Gastrocnemius medialis (tissue), 4 donors: Measurements from ENCODE around the gene ASTN1. TPM values are rescaled to one million over a fixed set of nuclear protein-coding genes. Genes with fewer than 3 reads are reported as not detected.

ENCODE experiments used
- ATAC-seq, 2 donors: fragments of 150-250 bp; one replicate each; pipeline ENCODE4 v1.9.1; 2016
- DNase-seq, 2 donors: peaks; one replicate each; pipeline ENCODE4 v3.0.0-alpha.2; 2019
- H3K27ac ChIP-seq, 4 donors: fragments of 200-600 bp; sonication (generic); 1 replicate in 1 of 4; 2 replicates in 3 of 4; pipeline ENCODE4 v1.5.1; 2016 to 2018; ENCODE audit warnings: mild to moderate bottlenecking in 2 of 4, moderate library complexity in 1 of 4
- H3K27me3 ChIP-seq, 3 donors: fragments of 200-600 bp; sonication (generic) in 2 of 3; 1 replicate in 1 of 3; 2 replicates in 2 of 3; pipeline versions ENCODE4 v1.5.1 to v1.6.0; 2016 to 2019; ENCODE audit warnings: mild to moderate bottlenecking in 1 of 3, moderate library complexity in 1 of 3
- H3K36me3 ChIP-seq, 2 donors: fragments of 200-600 bp; sonication (generic) in 1 of 2; one replicate each; pipeline ENCODE4 v1.5.1; 2017 to 2018
- H3K4me1 ChIP-seq, 2 donors: fragments of 200-600 bp; sonication (generic) in 1 of 2; one replicate each; pipeline ENCODE4 v1.5.1; 2016 to 2017; ENCODE audit warnings: mild to moderate bottlenecking in 2 of 2
- H3K4me3 ChIP-seq, 4 donors: fragments of 200-600 bp; sonication (generic) in 3 of 4; 1 replicate in 1 of 4; 2 replicates in 3 of 4; pipeline ENCODE4 v1.5.1; 2016 to 2019; ENCODE audit warnings: mild to moderate bottlenecking in 2 of 4
- H3K9me3 ChIP-seq, 3 donors: fragments of 200-600 bp; sonication (generic) in 2 of 3; 1 replicate in 1 of 3; 2 replicates in 2 of 3; pipeline ENCODE4 v1.5.1; 2016 to 2019
- POLR2A ChIP-seq, 2 donors: fragments of 450-650 bp; IDR thresholded peaks; one replicate each; pipeline ENCODE4 v1.6.1; 2017; ENCODE audit warnings: antibody characterized with exemption in 2 of 2, mild to moderate bottlenecking in 2 of 2, moderate library complexity in 2 of 2
- in situ Hi-C, 4 donors: fragments of 200-750 bp; cut with MboI; loops; one replicate each; pipeline versions ENCODE4 v1.15.0 to v1.8.0; 2017; ENCODE audit warnings: low sequenced_read_pairs in 4 of 4
- intact Hi-C: fragments of 100-400 bp; cut with DNase I; formaldehyde crosslinking; loops from one replicate; pipeline ENCODE4 v1.15.1; 2023; ENCODE audit warnings: low total_unique reads
- total RNA-seq, 4 donors: library from RNA; depleted of rRNA; stranded (reverse); fragments of >200 nt; gene quantifications; one replicate each; pipeline versions ENCODE4 v1.1.0 to v1.2.3, GENCODE V29; 2016
- TF ChIP-seq, protein P1 (sequence below), 5 experiments: fragments of 450-650 bp in 3 of 5; fragments of 200-600 bp in 2 of 5; sonication (generic) in 2 of 5; IDR thresholded peaks in 4 of 5; conservative IDR thresholded peaks in 1 of 5; 1 replicate in 4 of 5; 2 replicates in 1 of 5; pipeline ENCODE4 v1.5.1; 2016 to 2019; ENCODE audit warnings: antibody characterized with exemption in 5 of 5, mild to moderate bottlenecking in 3 of 5, moderate library complexity in 3 of 5

ASTN1 gene
- total RNA-seq, 4 donors from 2014 or later, result 0.09 to 0.10 TPM; not detected in 2

DNA sequence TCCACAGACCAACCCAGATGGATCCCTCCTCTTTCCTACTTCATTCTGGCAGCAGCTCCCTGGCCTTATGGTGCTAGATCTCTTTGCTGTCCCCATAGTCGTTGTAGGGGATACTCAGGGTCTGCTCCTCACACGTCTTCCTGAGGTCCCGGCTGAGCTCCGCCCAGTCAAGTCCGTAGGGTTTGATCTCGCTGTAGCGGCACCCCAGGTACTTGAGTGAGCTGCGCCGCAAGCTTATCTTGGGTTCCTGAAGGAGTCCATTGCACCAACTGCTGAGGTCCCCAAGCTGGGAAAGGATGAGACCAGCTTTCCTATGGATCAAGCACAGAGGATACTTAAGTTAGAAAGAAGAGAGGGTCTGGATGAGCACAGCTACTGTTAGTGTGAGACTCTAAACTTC lies 300.3 kb downstream of the ASTN1 start:
- Histone ChIP-seq H3K36me3 (no peaks in the 10 kb centered on the region), H3K27me3 (peaks cover 0 to 3% (median 0%) of the 10 kb centered on the region in 3 donors), H3K9me3 (no peaks in the 10 kb centered on the region), H3K4me3 (no peak overlapping the region), H3K27ac (no peak overlapping the region), H3K4me1 (no peaks in the 10 kb centered on the region)
- intact Hi-C loops (no loop called here), in situ Hi-C loops (loop anchor here in 2 of 4 donors (25.0 kb wide), 1 partner anchor 477 kb away; no protein-coding TSS in a partner anchor)
- DNase-seq (no peak), ATAC-seq (no peak)
- TF ChIP-seq POLR2A (IDR thresholded peaks at IDR 0.05), result no peak
- TF ChIP-seq, protein P1, sequence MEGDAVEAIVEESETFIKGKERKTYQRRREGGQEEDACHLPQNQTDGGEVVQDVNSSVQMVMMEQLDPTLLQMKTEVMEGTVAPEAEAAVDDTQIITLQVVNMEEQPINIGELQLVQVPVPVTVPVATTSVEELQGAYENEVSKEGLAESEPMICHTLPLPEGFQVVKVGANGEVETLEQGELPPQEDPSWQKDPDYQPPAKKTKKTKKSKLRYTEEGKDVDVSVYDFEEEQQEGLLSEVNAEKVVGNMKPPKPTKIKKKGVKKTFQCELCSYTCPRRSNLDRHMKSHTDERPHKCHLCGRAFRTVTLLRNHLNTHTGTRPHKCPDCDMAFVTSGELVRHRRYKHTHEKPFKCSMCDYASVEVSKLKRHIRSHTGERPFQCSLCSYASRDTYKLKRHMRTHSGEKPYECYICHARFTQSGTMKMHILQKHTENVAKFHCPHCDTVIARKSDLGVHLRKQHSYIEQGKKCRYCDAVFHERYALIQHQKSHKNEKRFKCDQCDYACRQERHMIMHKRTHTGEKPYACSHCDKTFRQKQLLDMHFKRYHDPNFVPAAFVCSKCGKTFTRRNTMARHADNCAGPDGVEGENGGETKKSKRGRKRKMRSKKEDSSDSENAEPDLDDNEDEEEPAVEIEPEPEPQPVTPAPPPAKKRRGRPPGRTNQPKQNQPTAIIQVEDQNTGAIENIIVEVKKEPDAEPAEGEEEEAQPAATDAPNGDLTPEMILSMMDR (IDR thresholded peaks at IDR 0.05 in 4 of 5, conservative IDR thresholded peaks at IDR 0.05 in 1 of 5), result no peak

DNA sequence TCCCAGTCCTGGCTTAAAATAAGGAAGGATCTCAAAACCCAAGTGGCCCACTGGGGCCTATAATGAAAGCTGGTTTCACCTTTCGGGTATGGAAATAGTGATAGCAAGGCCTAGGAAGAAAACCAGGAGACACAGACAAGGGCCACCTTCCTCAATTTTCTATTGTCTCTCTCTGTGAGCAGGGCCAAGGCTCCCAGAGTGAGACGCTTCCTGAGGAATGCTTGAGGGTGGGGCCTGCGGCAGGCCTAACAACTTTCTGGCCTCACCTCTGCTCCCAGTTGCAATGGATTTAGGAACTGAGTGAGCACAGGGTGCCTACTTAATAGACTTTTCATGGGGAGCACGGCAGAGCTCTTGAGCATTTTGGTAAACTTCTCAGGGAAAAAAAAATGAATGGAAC lies 300.9 kb downstream of the ASTN1 start:
- H3K4me3 ChIP-seq, result no peak overlapping the region
- peaks cover 0 to 3% (median 0%) of the 10 kb centered on the region in 3 donors for H3K27me3 ChIP-seq
- DNase-seq (no peak), ATAC-seq (no peak)
- no peaks in the 10 kb centered on the region for H3K4me1 ChIP-seq
- H3K36me3 ChIP-seq, result no peaks in the 10 kb centered on the region
- no peaks in the 10 kb centered on the region for H3K9me3 ChIP-seq
- in situ Hi-C loops, result loop anchor here in 2 of 4 donors (25.0 kb wide), 1 partner anchor 476 kb away; no protein-coding TSS in a partner anchor
- no peak overlapping the region for H3K27ac ChIP-seq
- TF ChIP-seq, protein P1 (IDR thresholded peaks at IDR 0.05 in 4 of 5, conservative IDR thresholded peaks at IDR 0.05 in 1 of 5), result no peak
- no peak for TF ChIP-seq POLR2A (IDR thresholded peaks at IDR 0.05)
- intact Hi-C loops, result no loop called here

DNA sequence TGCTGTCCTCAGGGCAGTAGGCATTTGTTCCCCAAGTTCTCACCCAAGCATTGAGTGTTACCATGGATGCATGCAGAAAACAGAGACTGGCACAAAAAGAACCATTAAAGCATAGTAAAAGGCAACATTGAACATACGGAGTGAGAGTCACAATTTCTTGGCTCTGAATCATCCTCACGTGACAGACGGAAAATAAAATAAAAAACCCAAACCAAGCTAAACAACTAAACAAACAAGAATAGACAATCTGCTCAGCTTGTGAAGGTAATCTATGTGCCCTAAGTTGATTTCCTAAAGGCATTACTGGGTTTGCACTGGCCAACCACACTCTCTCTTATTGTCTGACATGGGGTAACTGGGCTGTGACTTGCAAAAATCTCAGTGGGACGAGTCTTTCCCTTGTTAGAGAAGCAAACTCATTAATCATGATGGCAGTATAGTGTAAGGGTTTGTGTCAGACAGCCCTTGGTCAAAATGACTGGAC lies 306.0 kb downstream of the ASTN1 start:
- intact Hi-C loops, result no loop called here
- no peak for TF ChIP-seq POLR2A (IDR thresholded peaks at IDR 0.05)
- TF ChIP-seq, protein P1 (IDR thresholded peaks at IDR 0.05 in 4 of 5, conservative IDR thresholded peaks at IDR 0.05 in 1 of 5), result no peak
- Histone ChIP-seq H3K9me3 (no peaks in the 10 kb centered on the region), H3K27me3 (no peaks in the 10 kb centered on the region), H3K4me1 (no peaks in the 10 kb centered on the region), H3K36me3 (no peaks in the 10 kb centered on the region), H3K4me3 (no peak overlapping the region), H3K27ac (no peak overlapping the region)
- ATAC-seq (no peak), DNase-seq (no peak)
- in situ Hi-C loops, result loop anchor here in 2 of 4 donors (25.0 kb wide), 1 partner anchor 471 kb away; no protein-coding TSS in a partner anchor

DNA sequence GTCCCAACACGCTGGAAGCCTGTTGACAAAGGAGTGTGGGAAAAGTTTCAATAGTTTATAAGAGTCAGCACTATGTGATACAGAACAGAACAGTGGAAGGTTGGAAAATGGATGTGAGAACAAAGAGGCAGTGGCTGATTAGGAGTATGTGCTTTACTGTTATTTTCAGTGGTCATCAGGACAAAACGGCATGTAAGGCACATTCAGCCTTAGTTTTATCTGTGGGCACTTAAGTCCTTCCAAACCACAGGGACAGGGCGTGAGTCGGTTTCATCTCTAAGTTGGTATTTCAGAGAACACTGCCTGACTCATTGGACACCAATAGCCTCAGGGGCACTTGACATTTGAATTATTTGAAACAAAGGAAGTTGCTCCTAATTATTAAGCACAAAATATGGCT lies 306.9 kb downstream of the ASTN1 start:
- ATAC-seq, result no peak
- in situ Hi-C loops (loop anchor here in 2 of 4 donors (25.0 kb wide), 1 partner anchor 470 kb away; no protein-coding TSS in a partner anchor), intact Hi-C loops (no loop called here)
- H3K27ac ChIP-seq, result no peak overlapping the region
- H3K36me3 ChIP-seq, result no peaks in the 10 kb centered on the region
- H3K4me1 ChIP-seq, result no peaks in the 10 kb centered on the region
- no peak overlapping the region for H3K4me3 ChIP-seq
- no peaks in the 10 kb centered on the region for H3K9me3 ChIP-seq
- no peaks in the 10 kb centered on the region for H3K27me3 ChIP-seq
- DNase-seq, result no peak
- TF ChIP-seq, protein P1 (IDR thresholded peaks at IDR 0.05 in 4 of 5, conservative IDR thresholded peaks at IDR 0.05 in 1 of 5), result no peak
- TF ChIP-seq POLR2A (IDR thresholded peaks at IDR 0.05), result no peak
